Stomach (tissue), 9 donors: ENCODE results near the gene SYT14. TPM values are rescaled to one million over a fixed set of nuclear protein-coding genes. Genes with fewer than 3 reads are reported as not detected.

Source experiments
- DNase-seq, 2 donors: peaks; one replicate each; pipeline versions ENCODE4 v3.0.0 to v3.0.0-alpha.2; 2013 to 2019
- H3K27ac ChIP-seq, 5 donors: fragments of 200-600 bp in 4 of 5; sonication (generic) in 4 of 5; one replicate each; pipeline ENCODE4 v1.5.1; 2013 to 2019; ENCODE audit warnings: mild to moderate bottlenecking in 1 of 5, moderate library complexity in 1 of 5
- H3K27me3 ChIP-seq, 3 donors: fragments of 200-600 bp; sonication (generic); one replicate each; pipeline ENCODE4 v1.5.1; 2017 to 2019; ENCODE audit warnings: mixed run types in 1 of 3
- H3K36me3 ChIP-seq, 4 donors: fragments of 200-600 bp; sonication (generic); 1 replicate in 3 of 4; 2 replicates in 1 of 4; pipeline ENCODE4 v1.5.1; 2016 to 2019
- H3K4me1 ChIP-seq, 4 donors: fragments of 200-600 bp; sonication (generic); one replicate each; pipeline ENCODE4 v1.5.1; 2016 to 2019
- H3K4me3 ChIP-seq, 4 donors: fragments of 200-600 bp; sonication (generic) in 3 of 4; one replicate each; pipeline ENCODE4 v1.5.1; 2016 to 2019; ENCODE audit warnings: mild to moderate bottlenecking in 1 of 4
- H3K9me3 ChIP-seq, 4 donors: fragments of 200-600 bp; sonication (generic); one replicate each; pipeline ENCODE4 v1.5.1; 2016 to 2019
- EP300 ChIP-seq: sonication (generic); formaldehyde crosslinking; IDR thresholded peaks from one replicate; pipeline ENCODE4 v1.6.1; 2017; ENCODE audit warnings: antibody characterized with exemption
- POLR2A ChIP-seq, 4 donors: fragments of 450-650 bp; IDR thresholded peaks; one replicate each; pipeline ENCODE4 v1.6.1; 2016; ENCODE audit warnings: antibody characterized with exemption in 4 of 4, control low read depth in 2 of 4, mild to moderate bottlenecking in 1 of 4, moderate library complexity in 1 of 4
- POLR2AphosphoS5 ChIP-seq, 3 donors: sonication (generic); formaldehyde crosslinking; IDR thresholded peaks; one replicate each; pipeline ENCODE4 v1.6.1; 2016; ENCODE audit warnings: antibody characterized with exemption in 3 of 3
- WGBS, 5 donors: extraction: QIAGEN DNeasy Blood & Tissue Kit in 3 of 5; methylation state at CpG; one replicate each; pipeline versions ENCODE4 v1.1.5 to v1.1.7; 2013 to 2018; 5-methylcytosine and 5-hydroxymethylcytosine counted together
- intact Hi-C: fragments of 100-400 bp; cut with DNase I; formaldehyde crosslinking; loops from one replicate; pipeline ENCODE4 v1.15.1; 2023; ENCODE audit warnings: low total_unique reads
- polyA plus RNA-seq, 3 donors: library from polyadenylated mRNA; stranded (reverse); fragments of 200-250 nt; gene quantifications; one replicate each; pipeline ENCODE4 v1.2.3, GENCODE V29; 2013
- total RNA-seq, 5 donors: library from RNA; depleted of rRNA; stranded (reverse); fragments of >200 nt; gene quantifications; one replicate each; pipeline versions ENCODE4 v1.1.0 to v1.2.3, GENCODE V29; 2014 to 2016
- TF ChIP-seq, protein P1 (sequence below), 7 experiments: fragments of 450-650 bp in 4 of 7; fragments of 200-600 bp in 3 of 7; sonication (generic) in 3 of 7; IDR thresholded peaks; one replicate each; pipeline ENCODE4 v1.5.1; 2016 to 2019; ENCODE audit warnings: antibody characterized with exemption in 7 of 7, control low read depth in 2 of 7, mild to moderate bottlenecking in 1 of 7
- donor health status: healthy with polysubstance abuse.
- donor health status: Bipolar disorder and iron deficiency.
- donor health status: healthy.

The SYT14 gene
- total and polyA plus RNA-seq, 8 donors: 0.03 to 1.1 (median 0.10) TPM; not detected in 4

DNA sequence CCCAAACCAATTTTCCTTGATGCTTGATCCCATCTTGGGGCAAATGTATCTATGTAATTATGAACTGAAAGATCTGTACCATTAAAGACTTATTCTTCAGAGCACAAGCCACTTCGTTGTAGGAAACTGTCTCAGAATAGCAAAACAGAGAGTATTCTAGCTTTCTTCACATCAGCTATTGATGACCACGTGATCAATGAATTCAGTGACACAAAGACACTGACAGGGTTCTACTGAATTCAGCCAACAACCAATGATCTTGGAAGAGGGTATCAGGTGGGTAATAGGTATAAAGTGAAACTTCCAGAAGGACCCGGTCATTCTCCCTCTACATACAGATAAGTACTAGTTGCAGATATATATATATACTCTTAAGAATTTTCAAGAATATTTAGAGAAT is 260.8 kb downstream of the SYT14 start:
- intact Hi-C loops: no loop called here
- no peak overlapping the region for H3K4me3 ChIP-seq
- H3K4me1 ChIP-seq: no peaks in the 10 kb centered on the region
- H3K36me3 ChIP-seq: no peaks in the 10 kb centered on the region
- WGBS, 5 donors: 56 to 83% (median 74%) methylated on average over 3 of the region's 3 CpGs
- no peaks in the 10 kb centered on the region for H3K27me3 ChIP-seq
- H3K9me3 ChIP-seq: peaks cover 10 to 18% (median 13%) of the 10 kb centered on the region in 4 donors
- H3K27ac ChIP-seq: no peak overlapping the region
- TF ChIP-seq POLR2A (IDR thresholded peaks at IDR 0.05) (no peak), POLR2AphosphoS5 (IDR thresholded peaks at IDR 0.05) (no peak), EP300 (no peak)
- TF ChIP-seq, protein P1, sequence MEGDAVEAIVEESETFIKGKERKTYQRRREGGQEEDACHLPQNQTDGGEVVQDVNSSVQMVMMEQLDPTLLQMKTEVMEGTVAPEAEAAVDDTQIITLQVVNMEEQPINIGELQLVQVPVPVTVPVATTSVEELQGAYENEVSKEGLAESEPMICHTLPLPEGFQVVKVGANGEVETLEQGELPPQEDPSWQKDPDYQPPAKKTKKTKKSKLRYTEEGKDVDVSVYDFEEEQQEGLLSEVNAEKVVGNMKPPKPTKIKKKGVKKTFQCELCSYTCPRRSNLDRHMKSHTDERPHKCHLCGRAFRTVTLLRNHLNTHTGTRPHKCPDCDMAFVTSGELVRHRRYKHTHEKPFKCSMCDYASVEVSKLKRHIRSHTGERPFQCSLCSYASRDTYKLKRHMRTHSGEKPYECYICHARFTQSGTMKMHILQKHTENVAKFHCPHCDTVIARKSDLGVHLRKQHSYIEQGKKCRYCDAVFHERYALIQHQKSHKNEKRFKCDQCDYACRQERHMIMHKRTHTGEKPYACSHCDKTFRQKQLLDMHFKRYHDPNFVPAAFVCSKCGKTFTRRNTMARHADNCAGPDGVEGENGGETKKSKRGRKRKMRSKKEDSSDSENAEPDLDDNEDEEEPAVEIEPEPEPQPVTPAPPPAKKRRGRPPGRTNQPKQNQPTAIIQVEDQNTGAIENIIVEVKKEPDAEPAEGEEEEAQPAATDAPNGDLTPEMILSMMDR (IDR thresholded peaks at IDR 0.05): no peak
- no peak for DNase-seq

DNA sequence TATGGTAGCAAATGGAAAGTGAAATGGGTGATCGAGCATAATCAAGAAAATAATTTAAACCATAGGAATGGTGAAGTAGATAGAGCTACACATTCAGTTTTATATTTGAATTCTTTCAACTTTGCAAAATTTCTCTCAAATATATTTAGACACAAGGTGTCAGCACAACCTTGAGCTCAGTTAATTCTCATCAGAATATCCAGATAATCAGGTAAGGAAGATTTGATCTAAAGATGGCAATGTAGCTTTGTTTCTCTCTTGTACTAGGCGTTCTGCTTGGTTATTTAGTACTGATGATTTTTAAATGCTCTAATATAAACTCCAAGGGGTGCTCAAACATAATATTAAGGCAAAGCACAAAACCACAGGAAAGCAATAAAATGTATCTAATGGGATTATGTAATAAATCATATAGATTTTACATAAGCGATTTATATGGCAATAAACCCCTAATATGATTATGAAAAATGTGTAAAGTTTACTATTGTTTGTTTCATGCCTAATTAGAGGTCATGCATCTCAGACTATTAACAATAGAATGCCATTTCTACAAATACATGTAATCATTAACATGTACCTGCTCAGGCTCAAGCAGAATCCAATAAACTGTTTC is 262.2 kb downstream of the SYT14 start:
- 39 to 63% (median 51%) methylated on average over 3 of the region's 3 CpGs for WGBS, 5 donors
- Histone ChIP-seq H3K36me3 (no peaks in the 10 kb centered on the region), H3K27ac (no peak overlapping the region), H3K4me3 (no peak overlapping the region), H3K9me3 (peaks cover 10 to 18% (median 13%) of the 10 kb centered on the region in 4 donors), H3K4me1 (no peaks in the 10 kb centered on the region), H3K27me3 (no peaks in the 10 kb centered on the region)
- TF ChIP-seq, protein P1 (IDR thresholded peaks at IDR 0.05): peak in 1 of 7 experiments; percentile 20
- TF ChIP-seq EP300: no peak
- intact Hi-C loops: loop anchor here (10.0 kb wide), 1 partner anchor 115 kb away; no protein-coding TSS in a partner anchor
- DNase-seq: no peak

DNA sequence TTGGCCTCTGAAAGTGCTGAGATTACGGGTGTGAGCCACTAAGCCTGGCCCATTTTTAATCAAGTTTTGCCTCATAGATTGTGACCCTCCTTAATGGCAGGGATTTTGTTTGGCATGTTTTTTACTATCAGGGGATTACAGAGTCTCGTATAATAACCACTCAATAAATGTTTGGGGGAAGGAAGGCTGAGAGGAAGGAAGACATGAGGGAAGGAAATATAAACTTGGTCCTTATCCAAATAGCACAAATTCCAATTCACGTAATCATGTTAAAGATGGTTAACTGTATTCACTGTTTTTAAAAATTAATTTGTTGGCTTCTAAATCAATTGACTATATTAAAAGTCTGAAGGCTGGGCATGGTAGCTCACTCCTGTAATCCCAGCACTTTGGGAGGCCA is 263.7 kb downstream of the SYT14 start:
- Histone ChIP-seq H3K27ac (no peak overlapping the region), H3K36me3 (no peaks in the 10 kb centered on the region), H3K9me3 (peaks cover 0 to 5% (median 0%) of the 10 kb centered on the region in 4 donors), H3K4me1 (no peaks in the 10 kb centered on the region), H3K4me3 (no peak overlapping the region), H3K27me3 (no peaks in the 10 kb centered on the region)
- no peak for DNase-seq
- 44 to 56% (median 53%) methylated on average over 3 of the region's 3 CpGs for WGBS, 5 donors
- TF ChIP-seq POLR2A (IDR thresholded peaks at IDR 0.05): no peak
- TF ChIP-seq POLR2AphosphoS5 (IDR thresholded peaks at IDR 0.05): no peak
- TF ChIP-seq, protein P1 (IDR thresholded peaks at IDR 0.05): no peak
- no peak for TF ChIP-seq EP300
- intact Hi-C loops: loop anchor here (10.0 kb wide), 1 partner anchor 113 kb away; no protein-coding TSS in a partner anchor

DNA sequence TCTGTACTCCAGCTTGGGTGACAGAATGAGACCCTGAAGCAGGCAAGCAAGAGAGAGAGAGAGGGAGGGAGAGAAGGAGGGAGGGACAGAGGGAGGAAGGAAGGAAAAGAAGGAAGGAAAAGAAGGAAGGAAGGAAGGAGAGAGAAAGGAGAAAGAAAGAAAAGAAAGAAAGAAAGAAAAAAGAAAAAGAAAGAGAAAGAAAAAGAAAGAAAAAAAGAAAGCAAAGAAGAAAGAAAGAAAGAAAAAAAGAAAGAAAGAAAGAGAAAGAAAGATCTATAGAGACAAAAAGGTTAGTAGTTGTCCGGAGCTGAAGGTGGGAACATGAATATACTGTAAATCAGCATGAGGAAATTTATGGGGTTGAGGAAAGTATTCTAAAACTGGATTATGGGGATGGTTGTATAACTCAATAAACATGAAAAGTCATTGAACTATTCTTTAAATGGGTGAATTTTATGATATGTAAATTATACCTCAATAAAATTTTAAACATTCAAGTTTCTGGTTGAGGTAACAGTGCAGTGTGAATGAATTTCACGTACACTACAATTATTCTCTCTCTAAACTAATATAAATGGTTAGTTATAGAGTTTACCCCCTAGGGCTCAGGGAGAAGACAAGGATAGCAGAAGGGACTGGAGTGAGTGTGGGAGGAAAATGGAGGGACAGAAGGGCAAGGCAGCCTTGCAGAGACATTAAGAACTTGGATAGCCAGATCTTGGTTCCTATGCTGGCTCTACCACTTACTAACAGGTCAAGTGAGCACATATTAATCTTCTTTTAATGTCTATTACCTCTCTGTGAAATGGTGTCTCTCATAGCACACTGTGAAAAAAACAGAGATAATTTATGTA is 269.8 kb downstream of the SYT14 start:
- H3K4me1 ChIP-seq: no peaks in the 10 kb centered on the region
- TF ChIP-seq, protein P1 (IDR thresholded peaks at IDR 0.05): no peak
- TF ChIP-seq EP300 (no peak), POLR2AphosphoS5 (IDR thresholded peaks at IDR 0.05) (no peak)
- no peaks in the 10 kb centered on the region for H3K9me3 ChIP-seq
- H3K27me3 ChIP-seq: no peaks in the 10 kb centered on the region
- intact Hi-C loops: loop anchor here (10.0 kb wide), 1 partner anchor 107 kb away; no protein-coding TSS in a partner anchor
- WGBS, 5 donors: 86 to 95% (median 92%) methylated on average over 2 of the region's 2 CpGs
- no peak overlapping the region for H3K4me3 ChIP-seq
- no peak overlapping the region for H3K27ac ChIP-seq
- DNase-seq: no peak
- no peaks in the 10 kb centered on the region for H3K36me3 ChIP-seq
